GM23338 (cell line): ENCODE measurements around the gene PUM1. TPM values are rescaled to one million over a fixed set of nuclear protein-coding genes. Genes with fewer than 3 reads are reported as not detected.

Source experiments
- ATAC-seq: fragments of 200-7000 bp; cut with Tn5 transposase; 3 replicates; pipeline ENCODE4 v1.9.1; 2020
- DNase-seq: peaks from one replicate; pipeline ENCODE4 v3.0.0-alpha.2; 2015; ENCODE audit warnings: low spot score
- H2AFZ ChIP-seq: fragments of 200-600 bp; sonication (generic); 2 replicates; pipeline ENCODE4 v1.8.0; 2016; ENCODE audit warnings: antibody characterized with exemption, mild to moderate bottlenecking, moderate library complexity
- H3F3A ChIP-seq: fragments of 200-600 bp; sonication (generic); replicated peaks from 2 replicates; pipeline ENCODE4 v1.8.0; 2017; ENCODE audit warnings: antibody characterized with exemption, mixed run types, low read depth
- H3K27ac ChIP-seq: fragments of 200-600 bp; sonication (generic); 2 replicates; pipeline ENCODE4 v1.6.1; 2016; ENCODE audit warnings: low read depth
- H3K27me3 ChIP-seq: fragments of 200-600 bp; sonication (generic); 2 replicates; pipeline ENCODE4 v1.8.0; 2016; ENCODE audit warnings: mild to moderate bottlenecking, mixed run types, moderate library complexity; ENCODE audit not compliant: insufficient read depth
- H3K36me3 ChIP-seq: fragments of 200-600 bp; sonication (generic); 2 replicates; pipeline ENCODE4 v1.8.0; 2016; ENCODE audit warnings: mild to moderate bottlenecking; ENCODE audit not compliant: insufficient read depth
- H3K4me1 ChIP-seq: fragments of 200-600 bp; sonication (generic); 2 replicates; pipeline ENCODE4 v1.8.0; 2016; ENCODE audit warnings: mild to moderate bottlenecking, moderate library complexity; ENCODE audit not compliant: insufficient read depth
- H3K4me2 ChIP-seq: fragments of 200-600 bp; sonication (generic); 2 replicates; pipeline ENCODE4 v1.7.1; 2017; ENCODE audit warnings: mixed run types
- H3K4me3 ChIP-seq: fragments of 200-600 bp; sonication (generic); 2 replicates; pipeline ENCODE4 v1.6.1; 2016; ENCODE audit warnings: mixed run types
- H3K79me2 ChIP-seq: fragments of 200-600 bp; sonication (generic); replicated peaks from 2 replicates; pipeline ENCODE4 v1.8.0; 2017; ENCODE audit warnings: mild to moderate bottlenecking; ENCODE audit not compliant: insufficient read depth
- H3K9me2 ChIP-seq: fragments of 200-600 bp; sonication (generic); 2 replicates; pipeline ENCODE4 v1.8.0; 2017; ENCODE audit not compliant: insufficient read depth
- H4K20me1 ChIP-seq: fragments of 200-600 bp; sonication (generic); replicated peaks from 2 replicates; pipeline ENCODE4 v1.8.0; 2017; ENCODE audit warnings: mild to moderate bottlenecking; ENCODE audit not compliant: insufficient read depth
- H3K27ac Mint-ChIP-seq: 2 replicates; pipeline ENCODE4 v1.8.0; 2020; ENCODE audit warnings: inconsistent platforms, mild to moderate bottlenecking, moderate library complexity, mixed read lengths
- H3K27me3 Mint-ChIP-seq: 3 replicates; pipeline ENCODE4 v1.8.0; 2022; ENCODE audit warnings: low read depth, mild to moderate bottlenecking, moderate library complexity, mixed read lengths, inconsistent platforms; ENCODE audit not compliant: insufficient read depth, poor library complexity
- H3K36me3 Mint-ChIP-seq: 3 replicates; pipeline ENCODE4 v1.8.0; 2021; ENCODE audit warnings: low read depth, mild to moderate bottlenecking, inconsistent platforms, moderate library complexity, mixed read lengths
- H3K4me1 Mint-ChIP-seq: 3 replicates; pipeline ENCODE4 v1.8.0; 2020; ENCODE audit warnings: mild to moderate bottlenecking, inconsistent platforms, mixed read lengths
- H3K4me3 Mint-ChIP-seq: 3 replicates; pipeline ENCODE4 v1.8.0; 2021; ENCODE audit warnings: moderate library complexity, mild to moderate bottlenecking, inconsistent platforms, mixed read lengths
- H3K9me3 Mint-ChIP-seq: 3 replicates; pipeline ENCODE4 v1.8.0; 2020; ENCODE audit warnings: moderate library complexity, mild to moderate bottlenecking, inconsistent platforms, mixed read lengths
- EZH2 ChIP-seq: fragments of 200-600 bp; sonication (generic); IDR thresholded peaks from one replicate; pipeline ENCODE4 v1.8.0; 2017; ENCODE audit warnings: antibody characterized with exemption, mild to moderate bottlenecking, low read depth; ENCODE audit not compliant: unreplicated experiment
- JUNB ChIP-seq: IDR thresholded peaks from one replicate; pipeline ENCODE4 v1.6.1; 2016; ENCODE audit warnings: antibody characterized with exemption; ENCODE audit not compliant: unreplicated experiment
- STAT1 ChIP-seq: IDR thresholded peaks from one replicate; pipeline ENCODE4 v1.6.1; 2016; ENCODE audit warnings: antibody characterized with exemption; ENCODE audit not compliant: unreplicated experiment
- ZNF114 ChIP-seq: fragments of 250-450 bp; sonication (Bioruptor Pico); IDR thresholded peaks from 2 replicates; pipeline ENCODE4 v1.5.0; 2020; ENCODE audit warnings: mild to moderate bottlenecking, moderate library complexity
- ZNF331 ChIP-seq: fragments of 250-450 bp; sonication (Bioruptor Pico); IDR thresholded peaks from 2 replicates; pipeline ENCODE4 v1.5.0; 2020; ENCODE audit warnings: low read depth, mild to moderate bottlenecking, moderate library complexity
- polyA plus RNA-seq: library from polyadenylated mRNA; unstranded; fragments of >200 nt; fragmentation: Nextera tagmentation; extraction: Ambion mirVana; gene quantifications from 2 replicates; pipeline ENCODE4 v1.2.1, GENCODE V29; 2016
- total RNA-seq: library from RNA; depleted of rRNA; stranded (reverse); fragments of >200 nt; shearing (Covaris generic); gene quantifications from 2 replicates; pipeline ENCODE4 v1.2.3, GENCODE V29; 2014
- TF ChIP-seq, protein P1 (sequence below): fragments of 250-450 bp; sonication (Bioruptor Pico); IDR thresholded peaks from 2 replicates; pipeline ENCODE4 v1.5.0; 2020; ENCODE audit warnings: mild to moderate bottlenecking, moderate library complexity

Gene PUM1
- total and polyA plus RNA-seq, 2 experiments from 2014 or later = 44.4 to 117 TPM

DNA sequence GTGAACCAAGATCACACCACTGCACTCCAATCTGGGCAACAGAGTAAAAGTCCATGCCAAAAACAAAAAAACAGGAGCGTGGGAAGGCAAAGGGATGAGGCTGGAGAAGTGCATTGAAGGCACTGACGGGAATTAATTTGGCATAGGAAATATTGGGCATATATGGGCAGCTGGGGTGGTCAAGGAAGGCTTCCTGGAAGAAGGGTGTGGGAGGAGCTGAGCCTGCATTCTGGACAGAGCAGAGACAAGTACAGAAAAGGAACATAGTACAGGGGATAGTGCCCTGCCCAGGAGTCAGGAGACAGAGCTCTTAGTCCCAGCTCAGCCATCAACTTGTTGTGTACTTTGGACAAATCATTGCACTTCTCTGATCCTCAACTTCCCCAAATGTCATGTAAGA, 168.6 kb downstream of the PUM1 start:
- peaks cover 5% of the 10 kb centered on the region for H3K27me3 Mint-ChIP-seq
- DNase-seq (no peak), ATAC-seq (no peak)
- Histone ChIP-seq H3K4me2 (no peak overlapping the region), H2AFZ (no peak overlapping the region), H3K9me2 (no peaks in the 10 kb centered on the region), H3K27ac (no peak overlapping the region), H3K79me2 (no peaks in the 10 kb centered on the region; the same call in 1 of the 2 replicates), H3K27me3 (no peaks in the 10 kb centered on the region), H3F3A (no peaks in the 10 kb centered on the region), H3K4me3 (no peak overlapping the region), H4K20me1 (no peaks in the 10 kb centered on the region; the same call in 1 of the 2 replicates), H3K36me3 (no peaks in the 10 kb centered on the region), H3K4me1 (peaks cover 8% of the 10 kb centered on the region)
- peaks cover 27% of the 10 kb centered on the region for H3K4me1 Mint-ChIP-seq
- H3K4me3 Mint-ChIP-seq = no peak overlapping the region
- H3K27ac Mint-ChIP-seq = no peak overlapping the region
- no peaks in the 10 kb centered on the region; the same call in 2 of the 3 replicates for H3K9me3 Mint-ChIP-seq
- H3K36me3 Mint-ChIP-seq = no peaks in the 10 kb centered on the region
- TF ChIP-seq STAT1 (no peak), ZNF114 (CRISPR knock-in tag) (no peak), JUNB (no peak), EZH2 (no peak)
- TF ChIP-seq, protein P1, sequence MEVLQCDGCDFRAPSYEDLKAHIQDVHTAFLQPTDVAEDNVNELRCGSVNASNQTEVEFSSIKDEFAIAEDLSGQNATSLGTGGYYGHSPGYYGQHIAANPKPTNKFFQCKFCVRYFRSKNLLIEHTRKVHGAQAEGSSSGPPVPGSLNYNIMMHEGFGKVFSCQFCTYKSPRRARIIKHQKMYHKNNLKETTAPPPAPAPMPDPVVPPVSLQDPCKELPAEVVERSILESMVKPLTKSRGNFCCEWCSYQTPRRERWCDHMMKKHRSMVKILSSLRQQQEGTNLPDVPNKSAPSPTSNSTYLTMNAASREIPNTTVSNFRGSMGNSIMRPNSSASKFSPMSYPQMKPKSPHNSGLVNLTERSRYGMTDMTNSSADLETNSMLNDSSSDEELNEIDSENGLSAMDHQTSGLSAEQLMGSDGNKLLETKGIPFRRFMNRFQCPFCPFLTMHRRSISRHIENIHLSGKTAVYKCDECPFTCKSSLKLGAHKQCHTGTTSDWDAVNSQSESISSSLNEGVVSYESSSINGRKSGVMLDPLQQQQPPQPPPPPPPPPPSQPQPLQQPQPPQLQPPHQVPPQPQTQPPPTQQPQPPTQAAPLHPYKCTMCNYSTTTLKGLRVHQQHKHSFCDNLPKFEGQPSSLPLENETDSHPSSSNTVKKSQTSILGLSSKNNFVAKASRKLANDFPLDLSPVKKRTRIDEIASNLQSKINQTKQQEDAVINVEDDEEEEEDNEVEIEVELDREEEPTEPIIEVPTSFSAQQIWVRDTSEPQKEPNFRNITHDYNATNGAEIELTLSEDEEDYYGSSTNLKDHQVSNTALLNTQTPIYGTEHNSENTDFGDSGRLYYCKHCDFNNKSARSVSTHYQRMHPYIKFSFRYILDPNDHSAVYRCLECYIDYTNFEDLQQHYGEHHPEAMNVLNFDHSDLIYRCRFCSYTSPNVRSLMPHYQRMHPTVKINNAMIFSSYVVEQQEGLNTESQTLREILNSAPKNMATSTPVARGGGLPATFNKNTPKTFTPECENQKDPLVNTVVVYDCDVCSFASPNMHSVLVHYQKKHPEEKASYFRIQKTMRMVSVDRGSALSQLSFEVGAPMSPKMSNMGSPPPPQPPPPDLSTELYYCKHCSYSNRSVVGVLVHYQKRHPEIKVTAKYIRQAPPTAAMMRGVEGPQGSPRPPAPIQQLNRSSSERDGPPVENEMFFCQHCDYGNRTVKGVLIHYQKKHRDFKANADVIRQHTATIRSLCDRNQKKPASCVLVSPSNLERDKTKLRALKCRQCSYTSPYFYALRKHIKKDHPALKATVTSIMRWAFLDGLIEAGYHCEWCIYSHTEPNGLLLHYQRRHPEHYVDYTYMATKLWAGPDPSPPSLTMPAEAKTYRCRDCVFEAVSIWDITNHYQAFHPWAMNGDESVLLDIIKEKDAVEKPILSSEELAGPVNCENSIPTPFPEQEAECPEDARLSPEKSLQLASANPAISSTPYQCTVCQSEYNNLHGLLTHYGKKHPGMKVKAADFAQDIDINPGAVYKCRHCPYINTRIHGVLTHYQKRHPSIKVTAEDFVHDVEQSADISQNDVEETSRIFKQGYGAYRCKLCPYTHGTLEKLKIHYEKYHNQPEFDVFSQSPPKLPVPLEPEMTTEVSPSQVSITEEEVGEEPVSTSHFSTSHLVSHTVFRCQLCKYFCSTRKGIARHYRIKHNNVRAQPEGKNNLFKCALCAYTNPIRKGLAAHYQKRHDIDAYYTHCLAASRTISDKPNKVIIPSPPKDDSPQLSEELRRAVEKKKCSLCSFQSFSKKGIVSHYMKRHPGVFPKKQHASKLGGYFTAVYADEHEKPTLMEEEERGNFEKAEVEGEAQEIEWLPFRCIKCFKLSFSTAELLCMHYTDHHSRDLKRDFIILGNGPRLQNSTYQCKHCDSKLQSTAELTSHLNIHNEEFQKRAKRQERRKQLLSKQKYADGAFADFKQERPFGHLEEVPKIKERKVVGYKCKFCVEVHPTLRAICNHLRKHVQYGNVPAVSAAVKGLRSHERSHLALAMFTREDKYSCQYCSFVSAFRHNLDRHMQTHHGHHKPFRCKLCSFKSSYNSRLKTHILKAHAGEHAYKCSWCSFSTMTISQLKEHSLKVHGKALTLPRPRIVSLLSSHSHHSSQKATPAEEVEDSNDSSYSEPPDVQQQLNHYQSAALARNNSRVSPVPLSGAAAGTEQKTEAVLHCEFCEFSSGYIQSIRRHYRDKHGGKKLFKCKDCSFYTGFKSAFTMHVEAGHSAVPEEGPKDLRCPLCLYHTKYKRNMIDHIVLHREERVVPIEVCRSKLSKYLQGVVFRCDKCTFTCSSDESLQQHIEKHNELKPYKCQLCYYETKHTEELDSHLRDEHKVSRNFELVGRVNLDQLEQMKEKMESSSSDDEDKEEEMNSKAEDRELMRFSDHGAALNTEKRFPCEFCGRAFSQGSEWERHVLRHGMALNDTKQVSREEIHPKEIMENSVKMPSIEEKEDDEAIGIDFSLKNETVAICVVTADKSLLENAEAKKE (CRISPR knock-in tag) = no peak

DNA sequence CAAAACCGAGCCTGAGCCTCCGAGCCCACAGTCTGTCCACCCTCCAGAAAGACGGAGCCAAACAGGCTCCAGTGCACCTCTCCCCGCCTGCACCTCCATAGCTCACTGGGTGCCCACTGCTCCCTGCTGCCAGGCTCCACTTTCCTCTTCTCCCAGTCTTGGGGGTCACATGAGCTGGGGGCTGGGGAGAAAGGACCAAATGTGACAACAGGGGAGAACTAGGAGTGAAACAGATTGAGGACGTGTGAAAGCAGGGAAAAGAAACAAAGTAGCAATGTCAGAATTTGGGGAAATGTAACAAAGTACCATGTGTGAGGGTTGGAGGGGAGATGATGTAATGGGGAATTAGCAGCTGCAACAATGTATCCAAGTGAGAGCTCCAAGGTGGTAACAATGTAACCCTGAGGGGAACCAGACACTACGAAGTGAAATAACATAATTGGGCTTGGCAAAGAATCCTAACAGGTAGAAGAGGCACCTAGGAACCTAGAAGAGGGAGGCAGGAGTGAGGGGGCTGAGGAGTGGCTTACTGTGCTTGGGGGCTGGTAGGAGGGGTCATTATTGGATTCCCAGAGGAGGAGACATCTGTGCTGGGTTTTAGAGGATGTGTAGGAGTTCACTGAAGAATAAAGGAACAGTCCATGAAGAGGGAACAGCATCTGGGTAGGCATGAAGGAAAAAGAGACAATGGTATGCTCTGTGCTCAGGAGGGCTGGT, 169.4 kb downstream of the PUM1 start:
- Histone ChIP-seq H4K20me1 (no peaks in the 10 kb centered on the region; the same call in 1 of the 2 replicates), H3K4me3 (no peak overlapping the region), H3K79me2 (no peaks in the 10 kb centered on the region), H2AFZ (no peak overlapping the region), H3F3A (no peaks in the 10 kb centered on the region), H3K27me3 (no peaks in the 10 kb centered on the region), H3K4me1 (peaks cover 3% of the 10 kb centered on the region; the same call in 1 of the 2 replicates), H3K9me2 (no peaks in the 10 kb centered on the region), H3K27ac (no peak overlapping the region), H3K36me3 (no peaks in the 10 kb centered on the region), H3K4me2 (no peak overlapping the region)
- Mint-ChIP-seq H3K27ac (no peak overlapping the region), H3K4me1 (peaks cover 19% of the 10 kb centered on the region), H3K27me3 (peaks cover 5% of the 10 kb centered on the region), H3K9me3 (no peaks in the 10 kb centered on the region; the same call in 2 of the 3 replicates), H3K4me3 (no peak overlapping the region), H3K36me3 (no peaks in the 10 kb centered on the region)
- ATAC-seq = peak; percentile 11; the same call in 2 of the 3 replicates
- DNase-seq = no peak
- TF ChIP-seq ZNF331 (CRISPR knock-in tag) = no peak
- TF ChIP-seq, protein P1 (CRISPR knock-in tag) = no peak
